NB4 (cell line): ENCODE data around the gene ZBTB46.

Experiments
- CTCF ChIP-seq: IDR thresholded peaks from one replicate; pipeline ENCODE4 v1.5.1; 2012; ENCODE audit warnings: low read depth, low read length
- MAX ChIP-seq: IDR thresholded peaks from 2 replicates; pipeline ENCODE4 v1.6.1; 2011; ENCODE audit warnings: low read depth, low read length
- POLR2A ChIP-seq: IDR thresholded peaks from 2 replicates; pipeline ENCODE4 v1.6.1; 2011; ENCODE audit warnings: mild to moderate bottlenecking; ENCODE audit not compliant: insufficient read length; ENCODE audit errors: extremely low read depth

- TF ChIP-seq CTCF (no peak), MAX (no peak), POLR2A (no peak)
Measured at GRCh38 chr20:63743210-63743970, 87.7 kb downstream of the ZBTB46 start.
